ENCODE data around the gene XKR7.
"Not testable (repeated sequence)": the region's sequence is repeated elsewhere in the genome, so short reads cannot be mapped to it uniquely, and the experiment has no call there.

Gene XKR7, protein sequence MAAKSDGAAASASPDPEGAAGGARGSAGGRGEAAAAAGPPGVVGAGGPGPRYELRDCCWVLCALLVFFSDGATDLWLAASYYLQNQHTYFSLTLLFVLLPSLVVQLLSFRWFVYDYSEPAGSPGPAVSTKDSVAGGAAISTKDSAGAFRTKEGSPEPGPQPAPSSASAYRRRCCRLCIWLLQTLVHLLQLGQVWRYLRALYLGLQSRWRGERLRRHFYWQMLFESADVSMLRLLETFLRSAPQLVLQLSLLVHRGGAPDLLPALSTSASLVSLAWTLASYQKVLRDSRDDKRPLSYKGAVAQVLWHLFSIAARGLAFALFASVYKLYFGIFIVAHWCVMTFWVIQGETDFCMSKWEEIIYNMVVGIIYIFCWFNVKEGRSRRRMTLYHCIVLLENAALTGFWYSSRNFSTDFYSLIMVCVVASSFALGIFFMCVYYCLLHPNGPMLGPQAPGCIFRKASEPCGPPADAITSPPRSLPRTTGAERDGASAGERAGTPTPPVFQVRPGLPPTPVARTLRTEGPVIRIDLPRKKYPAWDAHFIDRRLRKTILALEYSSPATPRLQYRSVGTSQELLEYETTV

GRCh38 chr20:31967830-31968249 lies at the start of gene XKR7:
TSS of gene XKR7 (plus strand) at chr20:31968151. CDS start at chr20:31968176, 25 bp downstream.
- DNase-seq (ENCODE audit: low read depth in 2 of 2), result no peak

DNA sequence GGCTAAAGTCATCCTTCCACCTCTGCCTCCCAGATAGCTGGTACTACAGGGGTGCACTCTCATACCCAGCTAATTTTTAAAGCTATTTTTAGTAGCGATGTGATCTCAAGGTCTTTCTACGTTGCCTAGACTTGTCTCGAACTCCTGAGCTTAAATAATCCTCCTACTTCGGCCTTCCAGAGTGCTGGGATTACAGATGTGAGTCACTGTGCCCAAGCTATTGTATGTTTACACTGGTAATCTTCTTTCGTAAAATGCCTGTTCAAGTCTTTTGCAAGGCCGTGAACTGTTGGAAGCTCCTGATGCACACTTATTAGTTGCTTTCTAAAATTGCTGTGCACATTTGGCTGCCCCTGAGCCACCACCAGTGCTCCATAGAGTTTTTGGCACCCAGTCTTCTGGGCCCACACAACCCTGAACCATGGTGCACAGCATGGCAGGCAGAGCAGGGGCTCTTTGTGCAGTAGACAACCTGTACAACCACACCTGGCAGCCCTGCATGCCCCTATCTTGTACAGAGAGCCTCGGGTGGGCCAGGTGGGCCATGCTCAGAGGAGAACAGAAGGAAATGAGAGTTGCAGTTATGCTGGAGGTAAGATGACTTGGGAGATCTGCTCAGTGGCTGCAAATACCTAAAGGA lies 49.4 kb upstream of the XKR7 start:
- no peak for DNase-seq (ENCODE audit: low read depth in 2 of 2)

DNA sequence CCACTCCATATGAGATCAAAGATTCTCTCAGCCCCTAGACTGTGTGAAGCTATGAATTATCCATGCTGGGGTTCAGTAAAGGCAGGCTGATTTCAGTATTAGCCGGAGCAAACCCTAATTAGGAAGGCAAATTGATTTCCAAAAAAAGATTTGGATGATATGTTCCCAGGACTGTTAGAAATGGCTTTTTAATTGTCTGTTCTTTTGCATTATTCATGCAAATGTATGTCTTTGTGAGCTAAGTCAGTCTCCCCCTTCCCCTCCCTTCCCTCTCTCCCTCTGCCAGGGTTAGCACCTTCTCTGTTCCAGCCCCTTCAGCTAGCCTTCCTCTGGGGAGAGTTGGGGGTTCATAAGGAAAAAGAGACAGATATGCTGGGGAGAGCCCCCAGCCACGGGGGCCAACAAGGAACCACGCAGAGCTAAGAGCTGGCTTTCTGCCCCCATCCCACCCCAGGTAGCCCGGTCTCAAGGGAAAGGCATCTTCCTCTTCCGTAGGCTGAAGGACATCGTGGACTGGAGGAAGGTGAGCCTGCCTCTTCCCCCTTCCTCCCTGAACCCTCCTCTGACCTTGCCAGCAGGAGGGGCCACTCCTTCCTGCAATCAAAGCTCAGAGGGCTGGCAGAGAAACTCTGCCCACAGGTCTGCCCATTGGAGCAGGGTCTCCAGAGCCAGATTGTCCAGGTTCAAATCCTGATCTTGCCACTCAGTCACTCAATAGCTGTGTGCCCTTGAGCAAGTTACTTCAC lies 48.4 kb upstream of the XKR7 start:
- DNase-seq (ENCODE audit: low read depth in 2 of 2), result no peak

DNA sequence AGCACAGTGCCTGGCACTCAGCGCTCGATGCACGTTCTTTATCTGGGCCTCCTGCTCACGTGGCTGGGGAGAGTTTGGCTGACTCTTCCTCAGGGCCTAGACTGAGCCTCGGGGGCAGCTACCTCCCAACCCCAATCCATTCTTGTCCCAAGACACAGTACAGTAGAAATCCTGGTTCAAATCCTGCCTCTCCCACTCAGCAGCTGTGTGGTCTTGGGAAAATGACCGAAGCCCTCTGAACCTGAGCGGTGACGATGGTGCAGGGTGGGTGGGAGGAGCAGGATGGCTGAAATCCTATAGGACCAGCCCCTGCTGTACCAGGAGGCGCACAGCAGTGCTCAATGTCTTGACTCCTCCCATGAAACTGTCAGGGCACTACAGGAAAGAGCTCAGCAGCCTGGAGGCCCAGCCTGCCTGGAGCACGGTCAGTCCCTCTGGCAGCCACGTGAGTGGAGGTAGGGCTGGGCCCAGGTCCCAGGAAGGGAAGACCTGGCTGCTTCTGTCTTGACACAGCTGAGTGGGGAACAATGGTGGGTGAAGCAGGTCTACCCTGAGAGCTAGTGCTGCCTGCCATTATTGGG lies 47.6 kb upstream of the XKR7 start:
- DNase-seq (ENCODE audit: low read depth in 2 of 2), result no peak

- not testable (repeated sequence) for DNase-seq (ENCODE audit: low read depth in 2 of 2)
These were observed 46.5 kb upstream of the XKR7 start for GRCh38 chr20:31921480-31921879.

- no peak for DNase-seq (ENCODE audit: low read depth in 2 of 2)
These were observed 45.8 kb upstream of the XKR7 start for GRCh38 chr20:31922181-31922580.

DNA sequence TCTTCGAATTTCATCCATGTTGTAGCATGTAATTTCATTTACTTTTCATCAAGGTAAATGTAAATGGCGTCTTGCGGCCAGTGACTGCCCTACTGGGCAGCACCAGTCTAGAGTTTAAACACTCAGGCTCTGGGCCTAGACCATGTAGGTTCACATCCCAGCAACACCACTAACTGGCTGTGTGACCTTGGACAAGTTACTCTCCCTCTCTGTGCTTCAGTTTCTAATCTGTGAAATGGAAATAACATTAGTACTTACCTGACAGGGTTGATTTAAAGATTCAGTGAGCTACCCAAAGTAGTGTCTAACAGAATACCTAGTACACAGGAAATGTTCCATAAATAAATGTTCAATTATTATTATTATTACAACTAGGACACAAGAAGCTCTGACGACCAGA lies 45.4 kb upstream of the XKR7 start:
- no peak for DNase-seq (ENCODE audit: low read depth in 2 of 2)

DNA sequence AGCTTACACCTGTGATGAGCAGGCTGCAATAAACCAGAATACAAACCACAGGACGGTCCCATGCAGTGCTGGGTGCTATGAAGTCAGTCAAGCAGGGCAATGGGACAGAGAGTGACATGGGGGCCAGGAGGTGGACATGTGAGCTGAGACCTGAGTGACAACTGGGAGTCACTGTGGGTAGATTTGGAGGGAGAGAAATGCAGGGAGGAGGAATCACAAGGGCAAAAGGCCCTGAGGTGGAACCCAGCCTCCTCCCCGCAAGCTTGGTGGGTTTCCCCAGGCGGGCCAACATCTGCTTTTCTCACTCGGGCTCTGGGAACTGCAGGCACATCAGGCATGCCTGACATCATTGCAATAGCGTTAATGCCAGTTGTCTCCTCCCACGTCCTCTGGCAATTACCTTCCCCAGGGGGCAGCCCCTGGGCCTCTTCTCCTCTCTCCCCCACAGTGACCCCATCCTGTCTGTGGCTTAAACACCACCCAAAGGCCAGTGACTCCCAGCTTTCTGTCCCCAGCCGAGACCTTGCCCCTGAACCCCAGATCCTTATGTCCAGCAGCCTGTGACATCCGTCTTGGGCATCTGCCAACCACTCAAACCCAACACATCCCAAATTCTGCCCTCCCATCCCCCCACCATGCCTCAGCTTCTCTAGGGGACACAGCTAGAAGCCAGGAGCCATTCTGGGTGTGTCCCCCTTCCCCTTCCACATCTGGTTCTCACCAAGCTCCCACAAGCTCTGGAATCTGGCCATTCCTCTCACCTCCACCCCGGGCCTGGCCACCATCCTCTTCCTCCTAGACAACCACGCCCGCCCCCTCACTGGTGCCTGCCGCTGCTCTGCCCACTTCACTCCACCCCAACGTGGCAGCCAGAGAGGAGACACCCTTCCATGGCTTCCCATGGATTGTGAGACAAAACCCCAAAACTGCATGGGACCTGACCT lies 44.3 kb upstream of the XKR7 start:
- no peak for DNase-seq (ENCODE audit: low read depth in 2 of 2)

DNA sequence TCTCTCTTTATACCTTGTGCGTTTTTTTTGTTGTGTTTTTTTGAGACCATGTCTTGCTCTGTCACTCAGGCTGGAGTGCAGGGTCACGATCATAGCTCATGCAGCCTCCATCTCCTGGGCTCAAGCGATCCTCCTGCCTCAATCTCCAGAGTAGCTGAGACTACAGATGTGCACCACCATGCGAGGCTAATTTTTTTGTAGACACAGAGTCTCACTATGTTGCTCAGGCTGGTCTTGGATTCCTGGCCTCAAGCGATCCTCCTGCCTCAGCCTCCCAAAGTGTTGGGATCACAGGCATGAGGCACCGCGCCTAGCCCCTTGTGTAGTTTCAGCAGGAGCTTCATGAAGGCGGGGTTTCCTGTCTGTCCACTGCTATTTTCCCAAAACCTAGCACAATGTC lies 43.4 kb upstream of the XKR7 start:
- no peak for DNase-seq (ENCODE audit: low read depth in 2 of 2)

DNA sequence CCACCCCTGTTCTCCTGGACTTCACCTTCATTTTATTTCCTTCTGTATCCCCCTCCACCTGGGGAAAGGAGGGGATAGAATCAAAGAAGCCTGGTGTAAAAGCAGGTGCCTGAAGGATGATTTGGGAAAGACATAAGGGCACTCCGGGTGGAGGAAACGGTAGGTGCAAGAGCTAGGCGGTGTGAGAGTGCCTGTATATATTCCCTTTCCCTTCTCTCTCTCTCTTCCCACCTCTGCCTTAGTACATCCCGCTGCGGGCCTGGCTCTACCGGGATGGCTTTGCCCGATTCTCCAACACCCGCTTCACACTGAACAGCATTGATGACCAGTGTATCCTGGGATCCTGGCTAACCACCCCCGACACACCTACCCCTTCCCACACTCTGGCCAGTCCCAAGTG lies 42.3 kb upstream of the XKR7 start:
- no peak for DNase-seq (ENCODE audit: low read depth in 2 of 2)

DNA sequence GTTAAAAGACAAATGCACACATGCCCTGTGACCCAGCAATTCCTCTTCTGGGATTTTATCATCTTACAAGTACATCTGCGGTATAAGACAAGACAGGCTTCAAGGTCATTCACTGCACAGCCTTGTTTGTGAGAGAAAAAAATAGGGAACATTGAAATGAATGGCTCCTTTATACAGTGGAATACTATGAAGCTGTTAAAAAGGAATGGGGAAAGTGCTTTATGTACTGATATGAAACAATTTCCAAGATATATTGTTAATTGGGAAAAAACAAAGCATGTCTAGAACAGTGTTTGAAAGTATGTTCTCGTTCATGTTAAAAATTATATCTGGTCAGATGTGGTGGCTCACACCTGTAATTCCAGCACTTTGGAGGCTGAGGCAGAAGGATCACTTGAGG lies 41.5 kb upstream of the XKR7 start:
- no peak for DNase-seq (ENCODE audit: low read depth in 2 of 2)

- no peak for DNase-seq (ENCODE audit: low read depth in 2 of 2)
These were observed 40.3 kb upstream of the XKR7 start for GRCh38 chr20:31927627-31928159.

GRCh38 chr20:31929631-31930030 lies 38.3 kb upstream of the XKR7 start:
- not testable (repeated sequence) for DNase-seq (ENCODE audit: low read depth in 2 of 2)

GRCh38 chr20:31930779-31931178 lies 37.2 kb upstream of the XKR7 start:
- no peak for DNase-seq (ENCODE audit: low read depth in 2 of 2)

DNA sequence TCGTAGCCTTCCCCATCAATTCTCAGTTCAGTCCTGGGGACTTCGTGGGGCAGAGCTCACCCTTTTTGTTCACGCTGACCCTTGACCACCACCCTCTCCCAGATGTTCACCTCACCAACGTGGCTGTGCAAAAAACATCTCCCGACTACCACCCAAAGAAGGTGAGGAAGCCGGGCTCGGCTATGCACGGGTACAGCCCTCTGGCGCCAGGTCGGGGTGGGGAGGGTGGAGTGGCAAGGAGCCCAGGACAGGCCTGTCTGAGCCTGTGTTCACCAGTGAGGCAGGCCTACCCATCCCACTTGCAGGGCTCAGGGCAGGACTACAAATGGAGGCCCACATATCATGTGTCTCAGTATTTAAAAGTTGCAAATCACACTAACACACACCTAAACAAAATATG lies 34.3 kb upstream of the XKR7 start:
- DNase-seq (ENCODE audit: low read depth in 2 of 2), result no peak

- no peak for DNase-seq (ENCODE audit: low read depth in 2 of 2)
These were observed 33.5 kb upstream of the XKR7 start for GRCh38 chr20:31934491-31934890.

GRCh38 chr20:31934968-31935764 lies 32.8 kb upstream of the XKR7 start:
- DNase-seq (ENCODE audit: low read depth in 2 of 2), result no peak

DNA sequence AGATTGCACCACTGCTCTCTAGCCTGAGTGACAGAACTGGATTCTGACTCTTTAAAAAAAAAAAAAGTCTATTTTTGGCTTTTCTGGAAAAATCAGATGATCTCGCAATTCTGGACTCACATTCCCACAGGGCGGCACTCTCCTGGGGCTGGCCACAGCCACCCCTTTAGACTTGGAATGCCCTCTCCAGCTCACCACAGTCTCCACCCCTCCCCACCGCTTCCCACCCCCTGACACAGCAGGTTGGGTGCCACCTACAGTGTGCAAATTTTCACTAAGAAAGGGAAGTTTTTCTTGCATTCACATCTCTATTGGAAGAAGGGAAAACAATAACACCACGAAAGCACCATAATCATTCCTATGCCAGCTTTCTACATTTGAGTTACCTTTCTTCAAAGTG lies 31.5 kb upstream of the XKR7 start:
- no peak for DNase-seq (ENCODE audit: low read depth in 2 of 2)

GRCh38 chr20:31937820-31938219 lies 30.1 kb upstream of the XKR7 start:
- DNase-seq (ENCODE audit: low read depth in 2 of 2), result no peak

- no peak for DNase-seq (ENCODE audit: low read depth in 2 of 2)
These were observed 28.3 kb upstream of the XKR7 start for GRCh38 chr20:31939661-31940060.

Data from stimulated activated CD4-positive, alpha-beta T cell treated with anti-CD3 and anti-CD28 coated beads, Interleukin-12 subunit alpha, Interleukin-12 subunit beta, amount 100 ng/mL, for 24 hours (primary cell).